Epithelial cell of esophagus (primary cell): Measurements from ENCODE around the gene CYP21A2.
"Not testable (repeated sequence)": the region's sequence is repeated elsewhere in the genome, so short reads cannot be mapped to it uniquely, and the experiment has no call there.

Experiments
- DNase-seq: peaks from one replicate; pipeline ENCODE4 v3.0.0; 2010; ENCODE audit warnings: low read depth
- H3K4me3 ChIP-seq: 2 replicates; pipeline ENCODE4 v1.5.1; 2011; ENCODE audit warnings: mild to moderate bottlenecking, low read length, control low read depth

CYP21A2 gene

DNA sequence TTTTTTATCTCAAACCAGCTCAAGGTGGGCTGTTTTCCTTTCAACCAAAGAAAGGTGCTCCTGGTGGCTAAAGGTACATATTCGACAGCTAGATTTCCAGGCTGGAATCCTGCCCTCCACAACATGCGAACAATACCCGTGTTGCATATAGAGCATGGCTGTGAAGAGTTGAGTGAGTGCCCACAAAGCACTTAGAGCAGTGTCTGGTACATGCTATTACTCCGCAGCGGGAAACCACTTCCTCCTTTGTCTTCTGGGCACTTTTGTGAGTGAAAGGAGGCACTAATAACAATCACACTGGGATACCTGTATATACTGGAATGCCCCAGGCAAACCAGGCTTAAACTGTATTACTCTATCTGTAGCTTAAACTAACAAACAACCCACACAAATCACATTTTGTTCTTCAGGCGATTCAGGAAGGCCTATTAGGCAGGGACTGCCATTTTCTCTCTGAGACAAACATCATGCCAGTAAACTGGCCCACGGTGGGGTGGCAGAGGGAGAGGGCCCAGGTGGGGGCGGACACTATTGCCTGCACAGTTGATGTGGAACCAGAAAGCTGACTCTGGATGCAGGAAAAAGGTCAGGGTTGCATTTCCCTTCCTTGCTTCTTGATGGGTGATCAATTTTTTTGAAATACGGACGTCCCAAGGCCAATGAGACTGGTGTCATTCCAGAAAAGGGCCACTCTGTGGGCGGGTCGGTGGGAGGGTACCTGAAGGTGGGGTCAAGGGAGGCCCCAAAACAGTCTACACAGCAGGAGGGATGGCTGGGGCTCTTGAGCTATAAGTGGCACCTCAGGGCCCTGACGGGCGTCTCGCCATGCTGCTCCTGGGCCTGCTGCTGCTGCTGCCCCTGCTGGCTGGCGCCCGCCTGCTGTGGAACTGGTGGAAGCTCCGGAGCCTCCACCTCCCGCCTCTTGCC lies at the start of gene CYP21A2:
Gene CYP21A2, plus strand, starts transcription at position 818 of the 927 bp plus-strand sequence. Its CDS starts 8 bp downstream, at position 826.
- DNase-seq: not testable (repeated sequence)

DNA sequence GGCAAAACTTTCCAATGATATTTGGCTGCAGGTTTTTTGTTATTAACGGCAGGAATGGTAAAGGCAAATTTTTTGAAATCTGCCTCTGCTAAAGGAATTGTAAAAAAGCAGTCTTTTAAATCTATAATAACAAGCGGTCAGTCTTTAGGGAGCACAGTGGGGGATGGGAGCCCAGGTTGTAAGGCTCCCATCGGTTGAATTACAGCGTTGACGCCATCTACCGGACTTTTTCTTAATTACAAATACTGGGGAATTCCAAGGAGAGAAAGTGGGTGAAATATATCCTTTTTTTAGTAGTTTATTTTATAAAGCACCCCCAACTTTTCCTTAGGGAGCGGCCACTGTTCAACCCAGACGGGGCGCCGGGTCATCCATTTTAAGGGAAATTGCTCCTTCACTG lies 48.9 kb upstream of the CYP21A2 start:
- not testable (repeated sequence) for DNase-seq

More for the DNA sequence above, at the start of gene CYP21A2:
- not testable (repeated sequence) for H3K4me3 ChIP-seq

DNA sequence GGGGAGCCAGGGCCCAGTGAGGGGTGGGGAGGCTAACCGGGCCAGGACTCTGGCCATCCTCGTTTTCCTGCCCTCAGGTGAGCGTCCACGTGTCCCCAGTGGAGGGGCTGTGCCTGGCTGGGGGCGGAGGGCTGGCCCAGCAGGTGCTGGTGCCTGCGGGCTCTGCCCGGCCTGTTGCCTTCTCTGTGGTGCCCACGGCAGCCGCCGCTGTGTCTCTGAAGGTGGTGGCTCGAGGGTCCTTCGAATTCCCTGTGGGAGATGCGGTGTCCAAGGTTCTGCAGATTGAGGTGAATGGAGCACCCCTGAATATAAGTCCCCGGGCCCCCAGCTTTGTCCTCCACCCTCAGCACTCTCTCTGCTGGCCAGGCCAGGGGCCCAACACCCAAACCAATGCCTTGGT lies 43.8 kb upstream of the CYP21A2 start:
- DNase-seq, H3K4me3 ChIP-seq: not testable (repeated sequence)

More for the DNA sequence above, 48.9 kb upstream of the CYP21A2 start:
- H3K4me3 ChIP-seq: not testable (repeated sequence)

DNA sequence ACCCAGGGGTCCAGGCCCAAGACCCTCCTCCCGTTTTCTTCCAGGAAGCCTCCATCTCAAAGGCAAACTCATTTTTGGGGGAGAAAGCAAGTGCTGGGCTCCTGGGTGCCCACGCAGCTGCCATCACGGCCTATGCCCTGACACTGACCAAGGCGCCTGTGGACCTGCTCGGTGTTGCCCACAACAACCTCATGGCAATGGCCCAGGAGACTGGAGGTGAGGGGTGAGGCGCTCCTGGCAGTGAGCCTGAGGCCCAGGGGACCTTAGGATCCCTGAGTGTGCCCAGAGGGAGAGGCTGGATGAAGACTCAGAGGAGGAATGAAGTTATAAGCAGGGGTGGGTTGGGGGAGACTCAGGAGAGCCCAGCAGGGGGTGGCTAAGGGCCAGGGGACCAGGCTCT lies 41.8 kb upstream of the CYP21A2 start:
- DNase-seq, H3K4me3 ChIP-seq: not testable (repeated sequence)

DNA sequence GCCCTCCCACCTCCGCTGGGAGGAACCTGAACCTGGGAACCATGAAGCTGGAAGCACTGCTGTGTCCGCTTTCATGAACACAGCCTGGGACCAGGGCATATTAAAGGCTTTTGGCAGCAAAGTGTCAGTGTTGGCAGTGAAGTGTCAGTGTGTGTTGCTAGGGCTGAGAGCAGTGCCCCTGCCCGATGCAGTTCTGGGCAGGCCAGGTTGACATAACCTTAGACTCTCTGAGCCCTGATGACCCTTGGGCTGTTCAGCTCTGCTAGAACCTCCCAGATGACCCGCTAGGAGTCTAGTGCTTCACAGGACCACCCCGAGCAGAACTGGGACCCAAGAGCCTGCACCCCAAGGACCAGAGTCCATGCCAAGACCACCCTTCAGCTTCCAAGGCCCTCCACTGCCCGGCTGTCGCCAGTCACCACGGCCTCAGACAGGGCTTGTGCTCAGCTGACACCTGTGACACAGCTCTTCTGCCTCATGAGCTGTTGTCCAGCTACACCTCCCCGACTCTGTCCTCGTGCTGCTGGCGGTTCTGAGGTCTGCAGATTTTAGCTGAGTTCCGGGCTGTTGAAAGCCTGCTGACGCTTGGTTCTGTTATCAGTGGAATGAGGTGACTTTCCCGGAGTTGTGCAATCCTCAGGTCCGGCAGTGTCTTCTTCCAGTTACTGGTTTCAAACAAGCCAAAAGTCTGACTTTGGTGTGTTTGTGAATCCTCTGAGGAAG lies 35.5 kb upstream of the CYP21A2 start:
- not testable (repeated sequence) for DNase-seq, H3K4me3 ChIP-seq

DNA sequence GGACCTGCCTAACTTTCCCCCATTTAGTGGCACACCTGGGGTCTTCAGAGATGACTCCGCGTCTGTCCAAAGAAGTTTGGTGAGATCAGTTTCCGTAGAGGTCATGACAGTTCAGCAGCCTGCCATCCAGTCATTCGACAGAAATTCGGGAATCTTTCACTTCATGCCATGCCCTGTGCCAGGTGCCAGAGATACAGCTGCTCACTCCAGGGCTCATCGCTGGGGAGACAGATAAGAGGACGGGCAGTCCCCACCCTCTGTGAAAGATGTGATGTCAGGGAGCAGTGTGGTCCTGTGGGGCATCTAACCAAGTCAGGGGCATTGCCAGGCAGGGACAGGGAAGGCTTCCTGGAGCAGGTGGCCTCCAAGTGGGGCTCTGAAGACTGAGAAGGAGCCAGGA lies 34.9 kb upstream of the CYP21A2 start:
- DNase-seq, H3K4me3 ChIP-seq: not testable (repeated sequence)

DNA sequence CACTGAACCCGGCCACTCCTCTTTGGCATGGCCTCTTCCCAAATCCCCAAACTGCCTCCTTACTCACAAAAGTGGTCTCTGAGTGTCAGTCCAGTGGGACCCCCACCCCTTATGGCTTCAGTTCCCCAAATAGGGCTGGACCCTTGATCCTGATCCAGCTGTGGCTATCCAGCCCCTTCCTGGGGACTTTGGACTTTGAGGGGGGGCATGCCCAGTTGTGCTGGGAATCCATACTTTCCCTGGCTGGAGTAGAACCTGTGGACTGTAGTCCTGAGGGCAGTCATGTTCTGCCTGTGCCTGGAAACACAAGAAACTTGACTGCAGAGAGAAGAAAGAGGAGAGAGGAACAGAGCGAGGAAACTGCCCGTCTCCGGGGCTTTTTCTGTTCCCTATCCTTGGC lies 33.8 kb upstream of the CYP21A2 start:
- DNase-seq: not testable (repeated sequence)

DNA sequence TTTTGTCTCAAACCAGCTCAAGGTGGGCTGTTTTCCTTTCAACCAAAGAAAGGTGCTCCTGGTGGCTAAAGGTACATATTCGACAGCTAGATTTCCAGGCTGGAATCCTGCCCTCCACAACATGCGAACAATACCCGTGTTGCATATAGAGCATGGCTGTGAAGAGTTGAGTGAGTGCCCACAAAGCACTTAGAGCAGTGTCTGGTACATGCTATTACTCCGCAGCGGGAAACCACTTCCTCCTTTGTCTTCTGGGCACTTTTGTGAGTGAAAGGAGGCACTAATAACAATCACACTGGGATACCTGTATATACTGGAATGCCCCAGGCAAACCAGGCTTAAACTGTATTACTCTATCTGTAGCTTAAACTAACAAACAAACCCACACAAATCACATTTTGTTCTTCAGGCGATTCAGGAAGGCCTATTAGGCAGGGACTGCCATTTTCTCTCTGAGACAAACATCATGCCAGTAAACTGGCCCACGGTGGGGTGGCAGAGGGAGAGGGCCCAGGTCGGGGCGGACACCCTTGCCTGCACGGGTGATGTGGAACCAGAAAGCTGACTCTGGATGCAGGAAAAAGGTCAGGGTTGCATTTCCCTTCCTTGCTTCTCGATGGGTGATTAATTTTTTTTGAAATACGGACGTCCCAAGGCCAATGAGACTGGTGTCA lies 33.2 kb upstream of the CYP21A2 start:
- not testable (repeated sequence) for DNase-seq, H3K4me3 ChIP-seq

More for the DNA sequence above, 33.8 kb upstream of the CYP21A2 start:
- not testable (repeated sequence) for H3K4me3 ChIP-seq

DNA sequence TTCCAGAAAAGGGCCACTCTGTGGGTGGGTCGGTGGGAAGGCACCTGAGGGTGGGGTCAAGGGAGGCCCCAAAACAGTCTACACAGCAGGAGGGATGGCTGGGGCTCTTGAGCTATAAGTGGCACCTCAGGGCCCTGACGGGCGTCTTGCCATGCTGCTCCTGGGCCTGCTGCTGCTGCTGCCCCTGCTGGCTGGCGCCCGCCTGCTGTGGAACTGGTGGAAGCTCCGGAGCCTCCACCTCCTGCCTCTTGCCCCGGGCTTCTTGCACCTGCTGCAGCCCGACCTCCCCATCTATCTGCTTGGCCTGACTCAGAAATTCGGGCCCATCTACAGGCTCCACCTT lies 32.7 kb upstream of the CYP21A2 start:
- not testable (repeated sequence) for H3K4me3 ChIP-seq, DNase-seq

DNA sequence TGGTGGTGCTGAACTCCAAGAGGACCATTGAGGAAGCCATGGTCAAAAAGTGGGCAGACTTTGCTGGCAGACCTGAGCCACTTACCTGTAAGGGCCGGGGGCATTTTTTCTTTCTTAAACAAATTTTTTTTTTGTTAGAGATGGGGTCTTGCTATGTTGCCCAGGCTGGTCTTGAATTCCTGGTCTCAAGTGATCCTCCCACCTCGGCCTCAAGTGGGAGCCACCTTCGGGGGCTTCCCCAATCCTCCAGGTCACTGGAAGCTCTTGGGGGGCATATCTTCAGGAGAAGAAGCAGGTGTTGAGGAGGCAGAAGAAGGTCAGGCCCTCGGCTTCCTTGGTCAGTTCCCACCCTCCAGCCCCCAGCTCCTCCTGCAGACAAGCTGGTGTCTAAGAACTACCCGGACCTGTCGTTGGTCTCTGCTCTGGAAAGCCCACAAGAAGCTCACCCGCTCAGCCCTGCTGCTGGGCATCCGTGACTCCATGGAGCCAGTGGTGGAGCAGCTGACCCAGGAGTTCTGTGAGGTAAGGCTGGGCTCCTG lies 32.2 kb upstream of the CYP21A2 start:
- not testable (repeated sequence) for DNase-seq, H3K4me3 ChIP-seq

DNA sequence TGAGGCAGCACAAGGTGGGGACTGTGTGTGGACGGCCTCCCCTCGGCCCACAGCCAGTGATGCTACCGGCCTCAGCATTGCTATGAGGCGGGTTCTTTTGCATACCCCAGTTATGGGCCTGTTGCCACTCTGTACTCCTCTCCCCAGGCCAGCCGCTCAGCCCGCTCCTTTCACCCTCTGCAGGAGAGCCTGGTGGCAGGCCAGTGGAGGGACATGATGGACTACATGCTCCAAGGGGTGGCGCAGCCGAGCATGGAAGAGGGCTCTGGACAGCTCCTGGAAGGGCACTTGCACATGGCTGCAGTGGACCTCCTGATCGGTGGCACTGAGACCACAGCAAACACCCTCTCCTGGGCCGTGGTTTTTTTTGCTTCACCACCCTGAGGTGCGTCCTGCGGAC lies 31.1 kb upstream of the CYP21A2 start:
- not testable (repeated sequence) for DNase-seq

DNA sequence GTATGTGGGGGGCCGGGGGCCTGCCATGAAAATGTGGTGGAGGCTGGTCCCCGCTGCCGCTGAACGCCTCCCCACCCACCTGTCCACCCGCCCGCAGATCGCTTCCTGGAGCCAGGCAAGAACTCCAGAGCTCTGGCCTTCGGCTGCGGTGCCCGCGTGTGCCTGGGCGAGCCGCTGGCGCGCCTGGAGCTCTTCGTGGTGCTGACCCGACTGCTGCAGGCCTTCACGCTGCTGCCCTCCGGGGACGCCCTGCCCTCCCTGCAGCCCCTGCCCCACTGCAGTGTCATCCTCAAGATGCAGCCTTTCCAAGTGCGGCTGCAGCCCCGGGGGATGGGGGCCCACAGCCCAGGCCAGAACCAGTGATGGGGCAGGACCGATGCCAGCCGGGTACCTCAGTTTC lies 30.2 kb upstream of the CYP21A2 start:
- not testable (repeated sequence) for H3K4me3 ChIP-seq, DNase-seq

More for the DNA sequence above, 31.1 kb upstream of the CYP21A2 start:
- H3K4me3 ChIP-seq: not testable (repeated sequence)

DNA sequence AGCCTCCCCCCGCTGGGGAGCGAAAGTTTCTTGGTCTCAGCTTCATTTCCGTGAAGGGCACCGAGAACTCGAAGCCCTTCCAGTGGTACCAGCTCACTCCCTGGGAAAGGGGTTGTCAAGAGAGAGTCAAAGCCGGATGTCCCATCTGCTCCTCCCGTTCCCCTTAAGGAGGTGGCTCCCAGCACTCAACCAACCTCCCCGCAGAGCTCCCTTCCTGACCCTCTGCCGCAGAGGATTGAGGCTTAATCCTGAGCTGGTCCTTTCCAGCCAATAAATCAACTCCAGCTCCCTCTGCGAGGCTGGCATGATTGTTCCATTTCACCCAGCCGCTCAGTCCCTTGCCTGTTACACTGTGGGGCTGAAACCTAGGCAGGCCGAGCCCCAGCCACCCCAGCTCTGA lies 29.6 kb upstream of the CYP21A2 start:
- not testable (repeated sequence) for H3K4me3 ChIP-seq, DNase-seq

DNA sequence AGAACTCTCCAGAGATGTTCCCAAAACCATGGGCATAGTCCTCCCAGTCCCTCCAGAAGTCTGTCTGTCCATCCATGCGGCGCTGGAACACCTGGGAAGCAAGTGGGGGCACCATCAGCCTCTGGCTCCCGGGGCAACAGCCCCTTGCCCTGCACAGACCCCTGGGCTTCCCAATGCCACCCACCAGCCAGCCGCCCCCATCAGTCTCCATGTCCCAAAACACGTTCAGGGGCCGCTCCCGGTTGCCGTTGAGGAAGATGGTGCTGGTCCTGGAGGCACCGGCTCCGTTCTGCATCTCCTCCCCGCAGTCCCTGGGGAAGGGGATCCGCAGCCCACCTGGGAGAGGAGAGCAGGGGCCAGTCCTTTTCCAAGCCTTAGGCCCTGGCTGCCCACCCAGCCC lies 28.7 kb upstream of the CYP21A2 start:
- not testable (repeated sequence) for H3K4me3 ChIP-seq, DNase-seq

DNA sequence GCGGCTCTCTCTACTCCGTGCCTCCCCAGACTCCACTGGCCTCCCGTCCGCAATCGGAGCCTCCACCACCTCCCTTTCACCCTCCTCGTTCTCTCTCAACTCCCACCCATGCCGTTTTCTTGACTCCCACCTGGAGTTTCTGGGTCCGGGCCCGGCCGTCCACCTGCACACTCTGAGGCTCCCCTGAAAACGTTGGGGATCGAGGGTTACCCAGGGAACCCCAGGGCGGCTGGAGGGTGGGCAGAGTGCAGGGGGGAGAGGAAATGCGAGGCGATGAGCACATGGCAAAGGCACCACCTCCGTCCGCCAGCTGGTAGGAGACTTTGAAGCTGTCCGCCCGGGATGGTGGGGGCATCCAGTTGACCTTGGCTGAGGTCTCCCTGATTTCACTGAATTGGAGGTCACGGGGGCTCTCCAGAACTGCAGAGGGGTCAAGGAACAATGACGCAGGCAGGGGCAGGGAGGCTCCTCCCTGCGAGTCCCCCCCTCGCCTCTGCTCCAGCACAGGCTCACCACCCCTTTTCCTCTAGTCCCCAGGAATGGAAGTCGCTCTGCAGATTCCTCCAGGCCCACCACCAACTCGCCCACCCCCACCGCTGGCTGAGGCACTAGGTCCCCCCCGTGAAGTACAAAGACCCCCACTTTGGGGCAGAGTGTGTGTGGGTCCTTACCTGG lies 27.2 kb upstream of the CYP21A2 start:
- H3K4me3 ChIP-seq, DNase-seq: not testable (repeated sequence)

DNA sequence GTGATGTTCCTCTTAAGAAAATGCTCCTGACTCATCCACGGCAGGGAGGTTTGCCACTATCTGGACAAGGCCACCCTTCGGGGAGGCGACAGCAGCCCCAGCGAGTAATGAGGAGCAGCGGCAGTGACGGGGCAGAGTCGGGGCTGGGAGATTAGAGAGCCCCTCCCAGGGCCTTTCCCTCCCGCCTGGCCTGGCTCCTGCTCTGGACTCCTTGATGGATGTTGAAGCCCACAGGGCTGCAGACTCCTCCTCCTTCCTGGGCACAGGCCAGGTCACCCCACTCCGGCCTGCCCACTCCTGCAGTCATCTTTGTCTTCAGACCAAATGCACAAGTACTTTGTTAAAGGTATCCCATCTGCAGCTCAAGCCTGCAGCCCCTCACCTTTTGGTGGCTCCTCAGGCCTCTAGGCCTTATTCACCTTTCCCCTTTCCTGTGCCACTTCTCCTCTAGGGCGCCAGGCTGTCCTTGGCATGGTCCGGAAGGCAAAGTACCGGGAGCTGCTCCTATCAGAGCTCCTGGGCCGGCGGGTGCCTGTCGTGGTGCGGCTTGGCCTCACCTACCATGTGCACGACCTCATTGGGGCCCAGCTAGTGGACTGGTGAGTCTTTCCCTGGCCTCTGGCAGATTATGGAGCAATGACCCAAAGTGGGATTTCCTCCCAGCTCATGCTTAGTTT lies 25.1 kb upstream of the CYP21A2 start:
- not testable (repeated sequence) for DNase-seq, H3K4me3 ChIP-seq

DNA sequence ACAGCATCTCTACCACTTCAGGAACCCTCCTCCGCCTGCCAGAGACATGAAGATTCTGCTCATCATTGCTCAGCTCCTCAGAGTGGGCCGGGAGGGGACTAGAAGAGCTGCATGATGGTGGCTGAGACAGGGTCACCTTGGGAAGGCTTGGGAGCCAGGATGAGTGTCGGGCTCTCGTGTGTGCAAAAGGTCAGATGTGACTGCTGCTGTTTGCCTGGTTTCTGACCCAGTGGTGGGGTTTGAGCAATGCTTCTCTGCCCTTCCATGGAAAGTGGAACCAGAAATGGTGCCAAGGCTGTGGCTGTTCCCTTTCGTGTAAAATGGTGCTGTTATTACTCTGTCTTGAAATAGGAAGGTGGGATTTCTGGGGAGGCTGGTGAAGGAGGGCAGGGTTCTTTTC lies 24.5 kb upstream of the CYP21A2 start:
- H3K4me3 ChIP-seq, DNase-seq: not testable (repeated sequence)

DNA sequence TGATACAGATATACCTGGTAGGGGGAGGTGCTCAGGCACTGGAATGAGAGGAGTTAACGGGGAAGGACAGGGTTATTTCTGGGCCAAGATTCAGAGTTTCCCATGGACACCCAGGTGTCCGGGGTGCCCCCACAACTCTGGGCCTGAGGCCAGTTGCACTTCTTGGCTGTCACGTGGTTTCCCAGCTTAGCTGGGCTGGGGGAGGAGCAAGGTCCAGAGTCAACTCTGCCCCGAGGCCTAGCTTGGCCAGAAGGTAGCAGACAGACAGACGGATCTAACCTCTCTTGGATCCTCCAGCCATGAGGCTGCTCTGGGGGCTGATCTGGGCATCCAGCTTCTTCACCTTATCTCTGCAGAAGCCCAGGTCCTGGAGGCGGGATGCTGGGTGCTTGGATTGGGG lies 23.7 kb upstream of the CYP21A2 start, which contains the start of gene C4B:
Gene C4B, plus strand, starts transcription at position 249 of the 400 bp plus-strand sequence. Its CDS starts 51 bp downstream, at position 300.
- H3K4me3 ChIP-seq, DNase-seq: not testable (repeated sequence)
